Right kidney (tissue), 9 donors: ENCODE measurements around the gene LCTL.

Source experiments
- DNase-seq: peaks from one replicate; pipeline ENCODE4 v3.0.0-alpha.2; 2016
- long read RNA-seq, 8 donors: transcript quantifications; one replicate each; lab custom pipeline, GENCODE V29; 2026

LCTL gene, protein sequence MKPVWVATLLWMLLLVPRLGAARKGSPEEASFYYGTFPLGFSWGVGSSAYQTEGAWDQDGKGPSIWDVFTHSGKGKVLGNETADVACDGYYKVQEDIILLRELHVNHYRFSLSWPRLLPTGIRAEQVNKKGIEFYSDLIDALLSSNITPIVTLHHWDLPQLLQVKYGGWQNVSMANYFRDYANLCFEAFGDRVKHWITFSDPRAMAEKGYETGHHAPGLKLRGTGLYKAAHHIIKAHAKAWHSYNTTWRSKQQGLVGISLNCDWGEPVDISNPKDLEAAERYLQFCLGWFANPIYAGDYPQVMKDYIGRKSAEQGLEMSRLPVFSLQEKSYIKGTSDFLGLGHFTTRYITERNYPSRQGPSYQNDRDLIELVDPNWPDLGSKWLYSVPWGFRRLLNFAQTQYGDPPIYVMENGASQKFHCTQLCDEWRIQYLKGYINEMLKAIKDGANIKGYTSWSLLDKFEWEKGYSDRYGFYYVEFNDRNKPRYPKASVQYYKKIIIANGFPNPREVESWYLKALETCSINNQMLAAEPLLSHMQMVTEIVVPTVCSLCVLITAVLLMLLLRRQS
- long read RNA-seq, donor 1: 0 reads
- long read RNA-seq, donor 2: 0 reads
- long read RNA-seq, donor 3: 0 reads
- long read RNA-seq, donor 4: 0 reads
- long read RNA-seq, donor 5: 0 reads
- long read RNA-seq, donor 6: 0 reads
- long read RNA-seq, donor 7: 0 reads
- long read RNA-seq, donor 8: 0 reads

GRCh38 chr15:66565741-66566144, at the start of gene LCTL:
TSS of gene LCTL (minus strand) at chr15:66565998. CDS start at chr15:66565365, 633 bp downstream.
- DNase-seq: no peak

- no peak for DNase-seq
Measured at GRCh38 chr15:66614951-66615760, 49.4 kb upstream of the LCTL start.

DNA sequence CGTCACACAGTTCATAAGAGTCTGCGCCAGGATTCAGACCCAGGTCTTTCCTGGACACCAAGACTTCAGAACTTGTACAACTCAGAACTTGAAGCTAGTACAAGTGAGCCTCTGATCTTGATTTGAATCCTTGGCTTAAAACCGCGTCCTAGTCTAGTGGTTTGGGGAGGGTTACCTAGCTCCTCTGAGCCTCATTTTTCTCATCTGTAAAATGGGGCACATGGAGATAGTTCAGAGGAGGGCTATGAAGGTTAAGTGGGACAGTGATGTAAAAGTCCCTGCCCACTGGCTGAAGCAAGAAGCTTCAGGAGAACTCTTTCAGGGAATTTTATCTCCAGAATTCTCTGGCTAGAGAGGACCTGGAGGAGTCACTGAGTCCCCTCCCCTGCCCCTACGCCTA, 48.7 kb upstream of the LCTL start:
- no peak for DNase-seq

DNA sequence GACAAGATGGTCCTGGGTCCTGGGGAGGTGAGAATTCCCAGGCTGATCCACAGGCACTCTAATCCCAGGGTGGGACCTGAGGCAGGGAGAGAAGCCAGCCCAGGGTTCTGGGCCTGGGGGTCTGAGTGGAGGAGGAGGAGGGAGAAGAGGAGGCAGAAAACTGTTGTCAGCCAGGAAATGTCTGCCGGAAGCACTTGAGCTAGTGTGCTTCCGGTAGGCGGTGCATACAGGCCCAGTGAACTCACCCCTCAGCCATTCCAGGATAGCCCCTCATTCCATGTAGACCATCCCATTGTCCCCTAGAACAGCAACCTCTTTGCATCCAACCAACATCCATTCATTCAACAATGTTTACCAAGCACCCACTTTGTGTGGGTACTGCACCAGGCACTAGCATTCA, 47.9 kb upstream of the LCTL start:
- DNase-seq: no peak

DNA sequence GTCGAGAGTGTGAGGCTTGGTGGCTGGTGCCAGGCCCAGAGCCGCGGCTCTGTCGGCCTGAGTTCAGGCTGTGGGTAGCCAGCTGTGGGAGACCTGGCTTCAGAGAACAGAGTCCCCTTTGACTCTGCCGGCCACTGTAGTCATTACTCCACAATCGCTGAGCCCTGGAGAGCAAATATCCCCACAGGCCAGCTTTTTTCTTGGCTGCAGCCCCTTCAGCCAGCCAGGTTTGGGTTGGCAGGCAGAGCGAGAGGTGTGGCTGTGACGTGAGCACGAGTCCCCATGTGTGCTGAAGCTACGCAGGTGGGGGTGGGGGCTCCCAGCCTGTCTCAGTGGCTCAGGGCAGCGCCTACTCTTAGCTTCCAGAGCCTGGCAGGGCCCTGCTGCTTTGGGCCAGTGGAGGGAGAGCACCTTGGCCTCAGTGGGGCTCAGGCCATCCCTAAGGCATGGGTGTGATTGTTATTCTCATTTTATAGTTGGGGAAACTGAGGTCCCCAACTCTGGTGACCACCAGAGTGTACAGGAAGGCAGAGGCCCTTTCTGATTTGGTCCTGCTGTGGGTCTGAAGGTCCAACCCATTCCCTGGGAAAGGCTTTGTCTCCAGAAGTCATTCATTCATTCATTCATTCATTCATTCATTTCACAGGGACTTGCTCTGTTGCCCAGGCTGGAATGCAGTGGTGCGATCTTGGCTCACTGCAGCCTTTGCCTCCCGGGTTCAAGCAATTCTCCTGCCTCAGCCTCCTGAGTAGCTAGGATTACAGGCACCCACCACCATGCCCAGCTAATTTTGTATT, 45.7 kb upstream of the LCTL start:
- DNase-seq: no peak

GRCh38 chr15:66609876-66610275, 44.1 kb upstream of the LCTL start:
- DNase-seq: no peak

DNA sequence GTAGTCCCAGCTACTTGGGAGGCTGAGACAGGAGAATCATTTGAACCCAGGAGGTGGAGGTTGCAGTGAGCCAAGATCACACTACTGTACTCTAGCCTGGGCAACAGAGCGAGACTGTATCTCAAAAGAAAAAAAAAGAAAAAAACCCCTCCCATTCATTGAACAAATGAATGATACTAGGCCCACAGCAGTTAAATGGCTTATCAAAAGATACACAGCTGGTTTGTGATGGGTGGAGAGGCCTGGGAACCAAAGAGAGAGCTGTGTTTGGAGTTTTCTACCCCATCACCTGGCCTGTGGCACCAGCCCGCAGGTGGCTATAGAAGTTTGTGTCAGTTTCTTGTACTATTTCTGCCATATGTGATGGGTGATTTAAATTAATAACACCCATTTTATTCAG, 43.1 kb upstream of the LCTL start:
- no peak for DNase-seq

DNA sequence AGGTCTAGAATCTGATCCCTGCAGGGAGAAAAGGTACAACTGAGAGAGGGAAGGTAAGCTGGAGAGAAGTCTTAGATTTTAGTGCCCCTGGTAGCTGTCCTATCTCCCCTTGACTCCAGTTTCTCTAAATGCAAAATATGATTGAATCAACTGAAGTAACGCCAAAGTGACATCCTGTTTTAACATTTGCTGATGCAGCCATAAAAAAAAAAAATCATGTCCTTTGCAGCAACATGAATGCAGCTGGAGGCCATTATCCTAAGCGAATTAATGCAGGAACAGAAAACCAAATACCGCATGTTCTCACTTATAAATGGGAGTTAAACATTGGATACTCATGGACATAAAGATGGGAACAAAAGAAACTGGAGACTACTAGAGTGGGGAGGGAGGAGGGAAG, 42.4 kb upstream of the LCTL start:
- DNase-seq: no peak

- peak; percentile 62 for DNase-seq
Measured at GRCh38 chr15:66603301-66604179, 37.7 kb upstream of the LCTL start.

DNA sequence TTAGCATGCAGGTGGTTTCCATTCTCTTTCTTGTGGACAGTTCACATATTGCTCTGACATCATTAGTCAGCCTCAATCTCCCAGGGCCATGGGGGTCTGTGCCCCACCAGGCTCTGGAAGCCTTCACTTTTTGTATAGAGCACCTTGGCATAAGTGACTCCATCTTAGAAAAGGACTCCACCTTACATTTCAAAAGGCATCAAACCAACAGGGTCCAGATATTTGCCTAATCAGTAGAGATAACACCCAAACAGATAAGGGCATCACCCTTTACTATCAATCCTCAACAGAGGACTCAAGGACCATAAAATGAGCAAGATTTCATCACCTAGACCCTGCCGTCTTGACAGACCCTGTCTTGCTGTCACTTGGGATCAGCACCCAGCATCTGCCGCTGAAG, 35.7 kb upstream of the LCTL start:
- no peak for DNase-seq

GRCh38 chr15:66600240-66600627, 34.4 kb upstream of the LCTL start:
- no peak for DNase-seq

DNA sequence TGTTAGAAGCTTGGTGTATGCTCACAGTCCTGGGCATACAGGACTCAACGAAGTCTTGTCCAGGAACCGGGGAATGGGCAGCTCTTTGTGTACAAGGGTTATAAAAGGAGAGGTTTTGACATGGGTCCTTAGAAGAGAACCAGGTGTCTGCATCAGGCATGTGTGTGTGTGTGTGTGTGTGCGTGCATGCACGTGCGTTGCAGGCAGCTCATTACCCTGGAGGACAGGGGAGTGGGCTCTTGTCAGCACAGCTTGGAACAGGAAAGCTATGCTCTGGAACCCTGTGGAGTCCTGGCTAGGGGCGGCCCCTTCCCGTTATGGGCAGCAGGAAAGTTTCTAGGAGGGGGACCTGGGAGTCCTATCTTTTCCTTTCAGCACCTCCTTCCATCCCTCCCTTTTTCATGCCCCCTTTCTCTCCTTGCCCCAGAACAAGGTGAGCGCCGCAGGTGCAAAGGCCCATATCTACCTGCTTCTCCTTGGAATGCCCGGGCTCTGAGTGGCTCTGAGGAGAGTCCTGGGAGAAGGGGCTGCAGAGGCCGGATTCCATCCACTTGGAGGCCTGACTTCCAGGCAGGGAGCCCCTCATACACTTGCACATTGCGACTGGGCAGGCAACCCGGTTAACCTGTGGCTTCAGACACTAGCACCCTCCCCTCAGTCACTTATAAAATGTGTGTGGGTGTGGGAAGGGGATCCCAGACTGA, 33.9 kb upstream of the LCTL start:
- DNase-seq: no peak

GRCh38 chr15:66598095-66598815, 32.5 kb upstream of the LCTL start:
- no peak for DNase-seq

- no peak for DNase-seq
Measured at GRCh38 chr15:66595931-66596545, 30.2 kb upstream of the LCTL start.

DNA sequence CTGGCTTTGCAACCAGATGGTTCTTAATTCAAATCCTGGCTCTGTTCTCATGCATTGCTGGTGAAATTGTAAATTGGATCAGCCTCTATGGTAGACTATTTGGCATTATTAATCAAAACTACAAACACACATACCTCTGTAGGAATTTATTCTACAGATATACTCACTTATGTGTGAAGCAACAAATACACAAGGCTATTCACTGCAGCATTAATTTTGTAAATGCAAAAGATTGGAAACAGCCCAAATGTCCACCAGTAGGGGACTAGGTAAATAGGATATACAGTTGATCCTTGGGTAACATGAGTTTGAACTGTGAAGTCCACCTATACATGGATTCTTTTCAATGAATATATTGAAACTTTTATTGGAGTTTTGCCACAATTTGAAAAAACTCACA, 29.5 kb upstream of the LCTL start:
- DNase-seq: no peak

DNA sequence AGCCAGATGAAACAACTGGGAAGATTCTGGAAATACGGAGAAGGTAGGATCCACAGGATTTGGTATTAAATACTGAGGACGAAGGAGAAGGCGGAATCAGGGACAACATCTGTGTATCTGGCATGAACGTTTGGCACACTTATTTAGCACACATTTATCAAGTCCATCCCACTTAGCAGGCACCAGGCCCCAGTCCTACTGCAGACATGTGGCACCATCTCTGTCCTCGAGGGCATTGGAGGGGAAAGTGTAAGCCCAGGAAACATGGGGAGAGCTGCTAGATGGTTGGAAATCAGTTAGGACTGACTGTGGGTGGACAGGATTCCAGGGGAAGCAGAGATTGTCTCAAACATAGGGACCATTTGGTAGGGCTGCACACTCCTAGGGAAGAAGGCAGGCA, 29.0 kb upstream of the LCTL start:
- no peak for DNase-seq

- no peak for DNase-seq
Measured at GRCh38 chr15:66594344-66594743, 28.5 kb upstream of the LCTL start.

DNA sequence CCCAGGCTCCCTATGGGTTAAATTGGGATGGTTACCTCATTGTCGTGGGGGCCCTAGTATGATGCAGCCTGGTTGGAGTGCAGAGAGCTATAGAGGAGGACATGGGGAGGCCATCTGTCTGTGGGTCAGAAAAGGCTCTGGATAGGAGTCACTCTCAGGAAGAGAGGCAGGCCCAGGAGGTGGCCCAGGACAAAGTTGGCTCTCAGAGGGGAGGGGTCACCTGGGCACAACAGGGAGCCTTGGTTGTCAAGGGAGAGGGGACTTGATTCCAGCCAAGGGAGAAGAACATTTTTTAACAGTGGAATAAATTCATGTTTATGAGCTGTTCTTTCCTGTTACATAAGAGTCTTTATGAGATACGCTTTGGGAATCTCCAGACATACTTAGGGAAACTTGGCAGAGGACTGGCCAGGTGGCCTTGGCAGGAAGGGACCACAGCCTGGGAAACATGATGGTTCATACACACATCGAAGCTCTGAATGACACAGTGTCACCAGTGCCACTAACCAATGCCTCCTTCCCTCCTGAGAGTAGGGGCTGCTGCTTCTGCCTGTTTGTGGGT, 27.5 kb upstream of the LCTL start:
- no peak for DNase-seq
